SU-DHL-6 (cell line): Measurements from ENCODE around the gene INVS.

Source experiments
- H2AFZ ChIP-seq: fragments of 200-600 bp; sonication (generic); 2 replicates; pipeline ENCODE4 v1.6.1; 2014; ENCODE audit warnings: low read depth, mild to moderate bottlenecking, moderate library complexity, mixed read lengths, antibody characterized with exemption, low read length; ENCODE audit not compliant: severe bottlenecking
- H3F3A ChIP-seq: fragments of 200-600 bp; shearing (Covaris generic); 2 replicates; pipeline ENCODE4 v1.6.0; 2016; ENCODE audit warnings: antibody characterized with exemption, mild to moderate bottlenecking; ENCODE audit not compliant: insufficient read depth
- H3K27ac ChIP-seq: fragments of 200-600 bp; sonication (generic); 2 replicates; pipeline ENCODE4 v1.5.1; 2016; ENCODE audit warnings: low read depth, mild to moderate bottlenecking, low read length, moderate library complexity, mixed read lengths
- H3K27me3 ChIP-seq: fragments of 200-600 bp; sonication (generic), shearing (Covaris generic); 2 replicates; pipeline ENCODE4 v1.6.0; 2014; ENCODE audit warnings: mild to moderate bottlenecking, low read length
- H3K36me3 ChIP-seq: fragments of 200-600 bp; sonication (generic); 2 replicates; pipeline ENCODE4 v1.6.1; 2014; ENCODE audit warnings: mild to moderate bottlenecking, low read length, mixed read lengths
- H3K4me2 ChIP-seq: fragments of 300-600, 200-600 bp; shearing (Covaris generic), sonication (generic); 2 replicates; pipeline ENCODE4 v1.6.0; 2014; ENCODE audit warnings: low read length, low read depth, mild to moderate bottlenecking; ENCODE audit not compliant: poor library complexity, severe bottlenecking
- H3K4me3 ChIP-seq: fragments of 200-600 bp; sonication (generic); 2 replicates; pipeline ENCODE4 v1.5.1; 2014; ENCODE audit warnings: antibody characterized with exemption, low read length, mild to moderate bottlenecking, mixed read lengths; ENCODE audit not compliant: insufficient read depth, poor library complexity, severe bottlenecking
- H3K79me2 ChIP-seq: fragments of 200-600 bp; sonication (generic); 2 replicates; pipeline ENCODE4 v1.6.1; 2014; ENCODE audit warnings: mild to moderate bottlenecking, low read length, moderate library complexity; ENCODE audit not compliant: insufficient read depth
- H3K9ac ChIP-seq: fragments of 200-600 bp; sonication (generic); 2 replicates; pipeline ENCODE4 v1.7.0; 2014; ENCODE audit warnings: mild to moderate bottlenecking, low read length
- H3K9me2 ChIP-seq: fragments of 200-600 bp; sonication (generic); replicated peaks from 2 replicates; pipeline ENCODE4 v1.6.1; 2014; ENCODE audit warnings: low read length; ENCODE audit not compliant: insufficient read depth
- H3K9me3 ChIP-seq: fragments of 200-600 bp; sonication (generic); 2 replicates; pipeline ENCODE4 v1.6.1; 2014; ENCODE audit warnings: low read length, mixed read lengths; ENCODE audit not compliant: insufficient read depth
- H4K20me1 ChIP-seq: fragments of 200-600 bp; sonication (generic); 2 replicates; pipeline ENCODE4 v1.6.1; 2014; ENCODE audit warnings: low read depth, mild to moderate bottlenecking, antibody characterized with exemption, low read length, moderate library complexity, mixed read lengths
- EZH2phosphoT487 ChIP-seq: fragments of 200-600 bp; sonication (generic), shearing (Covaris generic); conservative IDR thresholded peaks from 2 replicates; pipeline ENCODE4 v1.6.1; 2018; ENCODE audit warnings: mild to moderate bottlenecking, antibody characterized with exemption, low read length, moderate library complexity, mixed read lengths
- TF ChIP-seq, protein P1 (sequence below): fragments of 200-600 bp; sonication (generic); IDR thresholded peaks from one replicate; pipeline ENCODE4 v1.5.1; 2017; ENCODE audit warnings: antibody characterized with exemption, mild to moderate bottlenecking, low read length, moderate library complexity; ENCODE audit not compliant: insufficient read depth, poor library complexity, severe bottlenecking

INVS gene

DNA sequence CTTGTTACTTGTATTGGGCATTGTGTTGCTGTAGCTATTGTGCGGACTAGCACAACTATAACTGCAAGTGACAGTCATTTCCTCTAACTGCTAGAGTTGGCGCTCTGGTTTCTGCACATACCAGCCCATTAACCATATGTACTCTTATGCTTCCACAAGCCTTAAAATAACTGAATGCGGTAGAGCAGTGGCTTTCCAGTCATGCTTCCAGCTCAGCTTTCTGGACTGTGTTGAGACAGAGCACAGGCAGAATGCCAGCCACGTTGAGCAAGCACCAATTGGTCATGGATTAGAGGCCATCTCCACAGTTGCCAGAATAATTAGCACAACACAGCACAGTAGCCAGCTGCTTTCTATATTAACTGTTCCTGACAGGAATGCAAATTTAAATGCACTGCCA is 12.2 kb downstream of the INVS start:
- H3K27me3 ChIP-seq: no peaks in the 10 kb centered on the region
- H3K9ac ChIP-seq: no peak overlapping the region
- H3K9me2 ChIP-seq: no peaks in the 10 kb centered on the region
- no peak overlapping the region for H3K27ac ChIP-seq
- no peak overlapping the region for H2AFZ ChIP-seq
- peaks cover 8% of the 10 kb centered on the region for H3K79me2 ChIP-seq
- no peaks in the 10 kb centered on the region for H3K9me3 ChIP-seq
- H3K4me2 ChIP-seq: no peak overlapping the region
- peaks cover 32% of the 10 kb centered on the region; the same call in 1 of the 2 replicates for H3K36me3 ChIP-seq
- H3K4me3 ChIP-seq: no peak overlapping the region
- H4K20me1 ChIP-seq: no peaks in the 10 kb centered on the region
- TF ChIP-seq, protein P1, sequence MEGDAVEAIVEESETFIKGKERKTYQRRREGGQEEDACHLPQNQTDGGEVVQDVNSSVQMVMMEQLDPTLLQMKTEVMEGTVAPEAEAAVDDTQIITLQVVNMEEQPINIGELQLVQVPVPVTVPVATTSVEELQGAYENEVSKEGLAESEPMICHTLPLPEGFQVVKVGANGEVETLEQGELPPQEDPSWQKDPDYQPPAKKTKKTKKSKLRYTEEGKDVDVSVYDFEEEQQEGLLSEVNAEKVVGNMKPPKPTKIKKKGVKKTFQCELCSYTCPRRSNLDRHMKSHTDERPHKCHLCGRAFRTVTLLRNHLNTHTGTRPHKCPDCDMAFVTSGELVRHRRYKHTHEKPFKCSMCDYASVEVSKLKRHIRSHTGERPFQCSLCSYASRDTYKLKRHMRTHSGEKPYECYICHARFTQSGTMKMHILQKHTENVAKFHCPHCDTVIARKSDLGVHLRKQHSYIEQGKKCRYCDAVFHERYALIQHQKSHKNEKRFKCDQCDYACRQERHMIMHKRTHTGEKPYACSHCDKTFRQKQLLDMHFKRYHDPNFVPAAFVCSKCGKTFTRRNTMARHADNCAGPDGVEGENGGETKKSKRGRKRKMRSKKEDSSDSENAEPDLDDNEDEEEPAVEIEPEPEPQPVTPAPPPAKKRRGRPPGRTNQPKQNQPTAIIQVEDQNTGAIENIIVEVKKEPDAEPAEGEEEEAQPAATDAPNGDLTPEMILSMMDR: no peak
- no peak for TF ChIP-seq EZH2phosphoT487
- H3F3A ChIP-seq: peaks cover 3% of the 10 kb centered on the region; the same call in 1 of the 2 replicates

DNA sequence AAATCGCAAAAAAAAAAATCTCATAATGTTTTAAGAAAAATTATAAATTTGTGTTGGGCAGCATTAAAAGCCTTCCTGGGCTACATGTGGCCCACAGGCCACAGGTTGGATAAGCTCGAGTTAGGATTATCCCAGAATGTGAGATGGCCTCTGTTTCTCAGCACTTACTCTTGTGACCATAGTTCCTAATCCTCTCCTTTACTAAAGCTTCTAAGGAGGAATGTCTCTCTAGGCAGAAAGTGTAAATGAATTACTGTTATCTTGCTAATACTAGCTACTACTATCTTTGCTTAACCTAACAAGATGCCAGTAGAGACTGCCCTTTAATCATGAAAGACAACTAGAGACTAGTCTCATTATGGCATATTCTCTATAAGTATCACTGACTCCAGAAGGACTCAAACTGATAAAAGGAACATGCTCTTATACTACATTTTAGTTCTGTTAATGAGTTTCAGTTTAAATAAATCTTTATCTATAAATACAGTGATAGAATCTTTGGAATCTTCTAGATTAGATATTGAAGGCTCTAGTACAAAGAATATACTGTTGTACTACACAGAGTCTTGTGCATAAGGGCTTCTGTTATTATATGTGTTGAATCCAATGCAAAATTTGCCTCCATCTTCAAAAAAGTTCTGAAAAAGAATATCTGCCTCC is 13.8 kb downstream of the INVS start:
- Histone ChIP-seq H3K79me2 (peaks cover 8% of the 10 kb centered on the region), H3K4me3 (no peak overlapping the region), H3K9ac (no peak overlapping the region), H3K36me3 (peaks cover 17% of the 10 kb centered on the region; the same call in 1 of the 2 replicates), H3K9me3 (no peaks in the 10 kb centered on the region), H3K27me3 (no peaks in the 10 kb centered on the region), H3F3A (peaks cover 3% of the 10 kb centered on the region; the same call in 1 of the 2 replicates), H3K4me2 (no peak overlapping the region), H3K9me2 (no peaks in the 10 kb centered on the region), H3K27ac (no peak overlapping the region), H2AFZ (no peak overlapping the region), H4K20me1 (no peaks in the 10 kb centered on the region)
- no peak for TF ChIP-seq EZH2phosphoT487
- TF ChIP-seq, protein P1: no peak

DNA sequence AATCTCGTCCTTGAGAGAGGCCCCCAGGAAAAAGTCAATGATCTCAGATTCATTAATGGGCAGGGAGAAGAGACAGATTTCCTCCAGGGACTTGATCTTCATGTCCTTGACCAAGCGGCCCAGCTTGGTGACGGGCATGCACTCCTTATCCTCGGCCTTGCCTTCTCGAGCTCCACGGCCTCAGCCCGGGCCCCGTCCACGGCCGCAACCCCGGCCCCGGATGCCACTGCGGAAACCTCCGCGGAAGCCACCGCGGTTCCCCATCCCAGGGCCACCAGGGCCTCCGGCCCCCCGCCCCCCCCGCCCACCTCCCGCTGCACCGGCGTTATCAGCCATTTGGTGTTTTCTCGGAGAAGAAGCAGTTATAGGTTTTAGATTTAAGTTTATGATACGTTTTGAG is 18.3 kb downstream of the INVS start:
- H4K20me1 ChIP-seq: no peaks in the 10 kb centered on the region
- H3K9me3 ChIP-seq: no peaks in the 10 kb centered on the region
- H3K4me3 ChIP-seq: no peak overlapping the region
- H3K4me2 ChIP-seq: no peak overlapping the region
- peaks cover 9% of the 10 kb centered on the region for H3K79me2 ChIP-seq
- no peaks in the 10 kb centered on the region for H3K27me3 ChIP-seq
- TF ChIP-seq, protein P1: no peak
- TF ChIP-seq EZH2phosphoT487: no peak
- H3K9me2 ChIP-seq: no peaks in the 10 kb centered on the region
- no peak overlapping the region for H3K9ac ChIP-seq
- peaks cover 4% of the 10 kb centered on the region; the same call in 1 of the 2 replicates for H3K36me3 ChIP-seq
- H2AFZ ChIP-seq: no peak overlapping the region
- H3K27ac ChIP-seq: no peak overlapping the region
- H3F3A ChIP-seq: peaks cover 3% of the 10 kb centered on the region; the same call in 1 of the 2 replicates
